ENCODE results near the gene HAUS2.
"Not testable (repeated sequence)": the region's sequence is repeated elsewhere in the genome, so short reads cannot be mapped to it uniquely, and the experiment has no call there.

DNA sequence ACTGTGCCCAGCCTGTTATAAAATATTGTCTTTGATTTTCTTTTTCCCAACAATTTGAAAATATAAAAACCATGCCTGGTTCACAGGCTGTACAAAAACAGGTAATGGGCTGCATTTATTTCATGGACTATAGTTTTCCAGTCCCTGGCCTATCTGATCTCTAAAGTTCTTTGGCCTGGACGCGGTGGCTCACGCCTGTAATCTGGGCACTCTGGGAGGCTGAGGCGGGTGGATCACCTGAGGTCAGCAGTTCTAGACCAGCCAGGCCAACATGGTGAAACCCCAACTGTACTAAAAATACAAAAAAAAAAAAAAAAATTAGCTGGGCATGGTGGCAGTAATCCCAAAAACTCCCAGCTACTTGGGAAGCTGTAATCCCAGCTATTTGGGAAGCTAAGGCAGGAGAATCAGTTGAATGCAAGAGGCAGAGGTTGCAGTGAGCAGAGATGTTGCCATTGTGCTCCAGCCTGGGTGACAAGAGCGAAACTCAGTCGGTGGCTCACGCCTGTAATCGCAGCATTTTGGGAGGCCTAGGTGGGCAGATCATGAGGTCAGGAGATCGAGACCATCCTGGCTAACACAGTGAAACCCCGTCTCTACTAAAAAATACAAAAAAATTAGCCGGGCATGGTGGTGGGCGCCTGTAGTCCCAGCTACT lies 8.0 kb downstream of the HAUS2 start:
- TF ChIP-seq, protein P1, sequence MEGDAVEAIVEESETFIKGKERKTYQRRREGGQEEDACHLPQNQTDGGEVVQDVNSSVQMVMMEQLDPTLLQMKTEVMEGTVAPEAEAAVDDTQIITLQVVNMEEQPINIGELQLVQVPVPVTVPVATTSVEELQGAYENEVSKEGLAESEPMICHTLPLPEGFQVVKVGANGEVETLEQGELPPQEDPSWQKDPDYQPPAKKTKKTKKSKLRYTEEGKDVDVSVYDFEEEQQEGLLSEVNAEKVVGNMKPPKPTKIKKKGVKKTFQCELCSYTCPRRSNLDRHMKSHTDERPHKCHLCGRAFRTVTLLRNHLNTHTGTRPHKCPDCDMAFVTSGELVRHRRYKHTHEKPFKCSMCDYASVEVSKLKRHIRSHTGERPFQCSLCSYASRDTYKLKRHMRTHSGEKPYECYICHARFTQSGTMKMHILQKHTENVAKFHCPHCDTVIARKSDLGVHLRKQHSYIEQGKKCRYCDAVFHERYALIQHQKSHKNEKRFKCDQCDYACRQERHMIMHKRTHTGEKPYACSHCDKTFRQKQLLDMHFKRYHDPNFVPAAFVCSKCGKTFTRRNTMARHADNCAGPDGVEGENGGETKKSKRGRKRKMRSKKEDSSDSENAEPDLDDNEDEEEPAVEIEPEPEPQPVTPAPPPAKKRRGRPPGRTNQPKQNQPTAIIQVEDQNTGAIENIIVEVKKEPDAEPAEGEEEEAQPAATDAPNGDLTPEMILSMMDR (IDR thresholded peaks at IDR 0.05), result not testable (repeated sequence)
- TF ChIP-seq POLR2A, EP300 (IDR thresholded peaks at IDR 0.05): not testable (repeated sequence)
